Measurements from ENCODE around the gene WLS. TPM values are rescaled to one million over a fixed set of nuclear protein-coding genes. Genes with fewer than 3 reads are reported as not detected.
"Not testable (repeated sequence)": the region's sequence is repeated elsewhere in the genome, so short reads cannot be mapped to it uniquely, and the experiment has no call there.

Gene WLS
- total RNA-seq, 4 donors from 2014 or later = 44.1 to 160 (median 76.8) TPM

- Histone ChIP-seq H3K27me3 (no peaks in the 10 kb centered on the region), H3K9me3 (no peaks in the 10 kb centered on the region), H3K4me3 (no peak overlapping the region), H3K27ac (peak overlapping the region in 1 of 2 donors; percentile 35), H3K36me3 (no peaks in the 10 kb centered on the region), H3K4me1 (peaks cover 0 to 7% of the 10 kb centered on the region in 2 donors)
- intact Hi-C loops (cut with DNase I; ENCODE audit: low total_unique reads) = no loop called here
- no peak for TF ChIP-seq CTCF (IDR thresholded peaks at IDR 0.05)
- no peak for TF ChIP-seq POLR2A (IDR thresholded peaks at IDR 0.05)
- DNase-seq = peak in 1 of 2 donors; percentile 17
These were observed 56.5 kb downstream of the WLS start for GRCh38 chr1:68175621-68176398.

- Histone ChIP-seq H3K36me3 (no peaks in the 10 kb centered on the region), H3K27ac (peak overlapping the region; percentile 70 to 74), H3K4me1 (peaks cover 0 to 7% of the 10 kb centered on the region in 2 donors), H3K9me3 (no peaks in the 10 kb centered on the region), H3K4me3 (no peak overlapping the region), H3K27me3 (no peaks in the 10 kb centered on the region)
- intact Hi-C loops (cut with DNase I; ENCODE audit: low total_unique reads) = no loop called here
- TF ChIP-seq POLR2A (IDR thresholded peaks at IDR 0.05) (no peak), CTCF (IDR thresholded peaks at IDR 0.05) (no peak)
- DNase-seq = no peak
These were observed 57.6 kb downstream of the WLS start for GRCh38 chr1:68174738-68175113.

GRCh38 chr1:68173936-68174737 lies 58.2 kb downstream of the WLS start:
- Histone ChIP-seq H3K36me3 (no peaks in the 10 kb centered on the region), H3K4me3 (peak overlapping the region in 1 of 2 donors; percentile 17), H3K27me3 (no peaks in the 10 kb centered on the region), H3K27ac (peak overlapping the region; percentile 70 to 74), H3K4me1 (peaks cover 0 to 7% of the 10 kb centered on the region in 2 donors), H3K9me3 (no peaks in the 10 kb centered on the region)
- intact Hi-C loops (cut with DNase I; ENCODE audit: low total_unique reads) = no loop called here
- no peak for TF ChIP-seq POLR2A (IDR thresholded peaks at IDR 0.05)
- DNase-seq = peak; percentile 42 to 69

GRCh38 chr1:68173283-68173935 lies 58.9 kb downstream of the WLS start:
- Histone ChIP-seq H3K27ac (peak overlapping the region; percentile 70 to 74), H3K9me3 (no peaks in the 10 kb centered on the region), H3K4me1 (peaks cover 0 to 7% of the 10 kb centered on the region in 2 donors), H3K4me3 (no peak overlapping the region), H3K27me3 (no peaks in the 10 kb centered on the region), H3K36me3 (no peaks in the 10 kb centered on the region)
- TF ChIP-seq POLR2A (IDR thresholded peaks at IDR 0.05) (no peak), CTCF (IDR thresholded peaks at IDR 0.05) (no peak)
- intact Hi-C loops (cut with DNase I; ENCODE audit: low total_unique reads) = no loop called here
- DNase-seq = peak in 1 of 2 donors; percentile 29

- H3K27ac ChIP-seq; H3K4me3 ChIP-seq; intact Hi-C loops (cut with DNase I; ENCODE audit: low total_unique reads); H3K27me3 ChIP-seq; H3K9me3 ChIP-seq; DNase-seq; H3K36me3 ChIP-seq; H3K4me1 ChIP-seq: not testable (repeated sequence)
These were observed 60.5 kb downstream of the WLS start for GRCh38 chr1:68171795-68172194.
